Measurements from ENCODE around the gene CSMD2. TPM values are rescaled to one million over a fixed set of nuclear protein-coding genes. Genes with fewer than 3 reads are reported as not detected.

CSMD2 gene
- total RNA-seq, 2 experiments from 2014 or later, result not detected

GRCh38 chr1:33586795-33587194, 578.2 kb downstream of the CSMD2 start:
- intact Hi-C loops (cut with micrococcal nuclease), result no loop called here
- DNase-seq, result no peak
- CTCF ChIA-PET, result no interaction called here
- Mint-ChIP-seq H3K9me3 (no peaks in the 10 kb centered on the region), H3K4me1 (ENCODE audit: low read depth) (no peaks in the 10 kb centered on the region), H3K36me3 (ENCODE audit: low read depth) (no peaks in the 10 kb centered on the region), H3K27me3 (ENCODE audit: low read depth) (peaks cover 2% of the 10 kb centered on the region), H3K27ac (no peak overlapping the region), H3K4me3 (no peak overlapping the region)

- Mint-ChIP-seq H3K4me3 (no peak overlapping the region), H3K27ac (no peak overlapping the region), H3K9me3 (no peaks in the 10 kb centered on the region), H3K27me3 (ENCODE audit: low read depth) (peaks cover 2% of the 10 kb centered on the region), H3K4me1 (ENCODE audit: low read depth) (no peaks in the 10 kb centered on the region), H3K36me3 (ENCODE audit: low read depth) (no peaks in the 10 kb centered on the region)
- CTCF ChIA-PET, result no interaction called here
- intact Hi-C loops (cut with micrococcal nuclease), result no loop called here
- DNase-seq, result no peak
These were observed 578.9 kb downstream of the CSMD2 start for GRCh38 chr1:33586106-33586505.

- no peak for DNase-seq
- Mint-ChIP-seq H3K4me1 (ENCODE audit: low read depth) (no peaks in the 10 kb centered on the region), H3K36me3 (ENCODE audit: low read depth) (no peaks in the 10 kb centered on the region), H3K9me3 (no peaks in the 10 kb centered on the region), H3K27ac (no peak overlapping the region), H3K4me3 (no peak overlapping the region), H3K27me3 (ENCODE audit: low read depth) (peaks cover 2% of the 10 kb centered on the region)
- CTCF ChIA-PET, result no interaction called here
- intact Hi-C loops (cut with micrococcal nuclease), result no loop called here
These were observed 581.5 kb downstream of the CSMD2 start for GRCh38 chr1:33583567-33583966.

- intact Hi-C loops (cut with micrococcal nuclease), result no loop called here
- no peak for DNase-seq
- Mint-ChIP-seq H3K36me3 (ENCODE audit: low read depth) (no peaks in the 10 kb centered on the region), H3K4me1 (ENCODE audit: low read depth) (no peaks in the 10 kb centered on the region), H3K27ac (no peak overlapping the region), H3K4me3 (no peak overlapping the region), H3K27me3 (ENCODE audit: low read depth) (peaks cover 15% of the 10 kb centered on the region), H3K9me3 (no peaks in the 10 kb centered on the region)
- CTCF ChIA-PET, result no interaction called here
These were observed 586.2 kb downstream of the CSMD2 start for GRCh38 chr1:33578557-33579448.

- H3K4me3 Mint-ChIP-seq, result no peak overlapping the region
- CTCF ChIA-PET, result interaction anchor here (0.6 kb wide), 1 partner anchor 68 kb away, joined by 5 read pairs; no protein-coding TSS in a partner anchor
- no peaks in the 10 kb centered on the region for H3K4me1 Mint-ChIP-seq (ENCODE audit: low read depth)
- intact Hi-C loops (cut with micrococcal nuclease), result no loop called here
- H3K27me3 Mint-ChIP-seq (ENCODE audit: low read depth), result peaks cover 22% of the 10 kb centered on the region
- no peak overlapping the region for H3K27ac Mint-ChIP-seq
- no peaks in the 10 kb centered on the region for H3K9me3 Mint-ChIP-seq
- DNase-seq, result no peak
- H3K36me3 Mint-ChIP-seq (ENCODE audit: low read depth), result no peaks in the 10 kb centered on the region
These were observed 587.4 kb downstream of the CSMD2 start for GRCh38 chr1:33577663-33578062.

- Mint-ChIP-seq H3K4me3 (no peak overlapping the region), H3K27ac (no peak overlapping the region), H3K27me3 (ENCODE audit: low read depth) (peaks cover 24% of the 10 kb centered on the region), H3K9me3 (no peaks in the 10 kb centered on the region), H3K36me3 (ENCODE audit: low read depth) (no peaks in the 10 kb centered on the region), H3K4me1 (ENCODE audit: low read depth) (no peaks in the 10 kb centered on the region)
- intact Hi-C loops (cut with micrococcal nuclease), result no loop called here
- no peak for DNase-seq
- CTCF ChIA-PET, result interaction anchor here (0.6 kb wide), 1 partner anchor 68 kb away, joined by 5 read pairs; no protein-coding TSS in a partner anchor
These were observed 588.0 kb downstream of the CSMD2 start for GRCh38 chr1:33576821-33577599.

GRCh38 chr1:33575324-33575879, 589.6 kb downstream of the CSMD2 start:
- CTCF ChIA-PET, result no interaction called here
- H3K4me3 Mint-ChIP-seq, result no peak overlapping the region
- H3K36me3 Mint-ChIP-seq (ENCODE audit: low read depth), result no peaks in the 10 kb centered on the region
- intact Hi-C loops (cut with micrococcal nuclease), result no loop called here
- H3K4me1 Mint-ChIP-seq (ENCODE audit: low read depth), result no peaks in the 10 kb centered on the region
- no peak overlapping the region for H3K27ac Mint-ChIP-seq
- no peak for DNase-seq
- peaks cover 24% of the 10 kb centered on the region for H3K27me3 Mint-ChIP-seq (ENCODE audit: low read depth)
- H3K9me3 Mint-ChIP-seq, result no peaks in the 10 kb centered on the region

GRCh38 chr1:33573661-33574060, 591.4 kb downstream of the CSMD2 start:
- Mint-ChIP-seq H3K9me3 (no peaks in the 10 kb centered on the region), H3K4me1 (ENCODE audit: low read depth) (no peaks in the 10 kb centered on the region), H3K36me3 (ENCODE audit: low read depth) (no peaks in the 10 kb centered on the region), H3K4me3 (no peak overlapping the region), H3K27me3 (ENCODE audit: low read depth) (peaks cover 26% of the 10 kb centered on the region), H3K27ac (no peak overlapping the region)
- CTCF ChIA-PET, result no interaction called here
- intact Hi-C loops (cut with micrococcal nuclease), result no loop called here
- DNase-seq, result no peak

GRCh38 chr1:33572387-33572786, 592.6 kb downstream of the CSMD2 start:
- intact Hi-C loops (cut with micrococcal nuclease), result no loop called here
- Mint-ChIP-seq H3K9me3 (no peaks in the 10 kb centered on the region), H3K27ac (no peak overlapping the region), H3K36me3 (ENCODE audit: low read depth) (no peaks in the 10 kb centered on the region), H3K4me3 (no peak overlapping the region), H3K27me3 (ENCODE audit: low read depth) (peaks cover 29% of the 10 kb centered on the region), H3K4me1 (ENCODE audit: low read depth) (no peaks in the 10 kb centered on the region)
- no peak for DNase-seq
- CTCF ChIA-PET, result no interaction called here

GRCh38 chr1:33569331-33569730, 595.7 kb downstream of the CSMD2 start:
- Mint-ChIP-seq H3K36me3 (ENCODE audit: low read depth) (no peaks in the 10 kb centered on the region), H3K27me3 (ENCODE audit: low read depth) (peaks cover 17% of the 10 kb centered on the region), H3K4me3 (no peak overlapping the region), H3K4me1 (ENCODE audit: low read depth) (no peaks in the 10 kb centered on the region), H3K9me3 (no peaks in the 10 kb centered on the region), H3K27ac (no peak overlapping the region)
- CTCF ChIA-PET, result no interaction called here
- intact Hi-C loops (cut with micrococcal nuclease), result no loop called here
- DNase-seq, result no peak

- H3K4me3 Mint-ChIP-seq, result no peak overlapping the region
- H3K27me3 Mint-ChIP-seq (ENCODE audit: low read depth), result peaks cover 10% of the 10 kb centered on the region
- no peaks in the 10 kb centered on the region for H3K4me1 Mint-ChIP-seq (ENCODE audit: low read depth)
- CTCF ChIA-PET, result no interaction called here
- H3K9me3 Mint-ChIP-seq, result no peaks in the 10 kb centered on the region
- intact Hi-C loops (cut with micrococcal nuclease), result no loop called here
- H3K36me3 Mint-ChIP-seq (ENCODE audit: low read depth), result no peaks in the 10 kb centered on the region
- DNase-seq, result no peak
- H3K27ac Mint-ChIP-seq, result no peak overlapping the region
These were observed 601.3 kb downstream of the CSMD2 start for GRCh38 chr1:33563699-33564098.

- Mint-ChIP-seq H3K36me3 (ENCODE audit: low read depth) (no peaks in the 10 kb centered on the region), H3K9me3 (no peaks in the 10 kb centered on the region), H3K27me3 (ENCODE audit: low read depth) (peaks cover 7% of the 10 kb centered on the region), H3K27ac (no peak overlapping the region), H3K4me1 (ENCODE audit: low read depth) (no peaks in the 10 kb centered on the region), H3K4me3 (no peak overlapping the region)
- CTCF ChIA-PET, result no interaction called here
- DNase-seq, result no peak
- intact Hi-C loops (cut with micrococcal nuclease), result no loop called here
These were observed 602.5 kb downstream of the CSMD2 start for GRCh38 chr1:33562563-33562962.
